ENCODE measurements around the gene CRY2. TPM values are rescaled to one million over a fixed set of nuclear protein-coding genes. Genes with fewer than 3 reads are reported as not detected.

The CRY2 gene
- total RNA-seq, 1 donor from 2014 or later, result 4.5 TPM

DNA sequence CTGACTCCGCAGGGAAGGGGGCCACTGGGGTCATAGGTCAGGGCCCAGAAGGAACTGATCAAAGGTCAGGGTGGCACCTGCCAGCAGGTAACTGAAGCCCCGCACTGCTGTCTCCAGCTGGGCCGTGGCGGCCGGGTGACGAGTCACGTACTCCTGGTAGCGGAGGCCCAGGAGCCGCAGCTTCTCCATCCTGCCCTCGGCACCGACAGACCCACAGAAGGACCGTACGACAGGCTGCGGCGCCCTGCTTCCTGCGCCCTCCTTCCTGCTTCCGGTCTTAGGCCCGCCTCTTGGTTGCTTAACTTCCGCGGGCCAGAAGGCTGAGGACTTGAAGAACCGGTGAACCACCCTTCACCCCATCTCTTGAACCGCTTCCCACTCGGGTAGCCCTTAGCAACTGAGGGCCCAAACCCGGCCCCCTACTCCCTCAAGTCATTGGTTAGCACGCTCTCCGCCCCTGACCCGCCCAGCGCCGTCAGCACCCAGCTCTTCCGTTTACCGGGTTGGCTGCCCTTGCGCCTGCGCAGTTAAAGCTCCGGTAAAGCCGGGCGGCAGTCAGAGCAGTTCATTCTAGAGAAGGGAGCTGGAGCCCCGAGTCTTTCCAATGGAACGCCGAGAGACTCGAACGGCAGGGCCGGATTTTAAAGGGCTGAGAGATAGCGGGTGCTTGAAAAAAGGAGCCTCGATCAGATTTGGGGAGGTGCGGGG lies 70.5 kb downstream of the CRY2 start, which contains the start of gene PEX16:
TSS of gene PEX16 (minus strand) at position 255 of the 708 bp plus-strand sequence. CDS start at position 189, 66 bp downstream.
- peak; percentile 90 to 98 for DNase-seq (ENCODE audit: low read depth in 2 of 2)

DNA sequence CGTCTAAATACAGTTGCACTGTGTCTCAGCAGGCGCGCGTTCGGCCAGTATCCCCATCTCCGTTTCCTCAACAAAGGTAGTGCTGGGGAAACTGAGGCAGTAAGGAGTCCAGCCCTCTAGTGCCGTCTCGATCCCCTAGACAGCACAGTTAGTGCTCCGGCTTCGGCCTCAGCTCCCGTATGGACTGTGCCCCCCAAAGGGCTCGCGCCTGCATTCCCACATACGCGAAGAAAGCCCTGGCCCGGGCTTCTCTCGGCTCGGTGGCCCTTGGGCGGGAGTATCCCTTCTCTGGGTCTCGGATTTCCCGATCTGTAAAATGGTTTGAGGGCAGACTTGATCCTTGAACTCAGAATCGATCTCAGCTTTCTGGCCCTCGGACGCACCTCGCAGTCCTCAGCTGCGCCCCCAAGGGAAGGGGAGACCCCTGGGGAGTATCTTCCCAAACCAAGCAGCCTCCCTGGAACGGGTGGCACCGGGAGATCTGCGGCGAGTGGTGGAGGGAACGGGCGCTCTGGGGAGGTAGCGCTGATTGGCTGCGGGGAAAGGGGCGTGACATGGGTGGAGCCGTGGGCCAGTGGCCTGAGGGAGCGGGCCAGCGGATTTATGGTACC lies 71.2 kb downstream of the CRY2 start:
- DNase-seq (ENCODE audit: low read depth in 2 of 2), result peak; percentile 39 to 73

DNA sequence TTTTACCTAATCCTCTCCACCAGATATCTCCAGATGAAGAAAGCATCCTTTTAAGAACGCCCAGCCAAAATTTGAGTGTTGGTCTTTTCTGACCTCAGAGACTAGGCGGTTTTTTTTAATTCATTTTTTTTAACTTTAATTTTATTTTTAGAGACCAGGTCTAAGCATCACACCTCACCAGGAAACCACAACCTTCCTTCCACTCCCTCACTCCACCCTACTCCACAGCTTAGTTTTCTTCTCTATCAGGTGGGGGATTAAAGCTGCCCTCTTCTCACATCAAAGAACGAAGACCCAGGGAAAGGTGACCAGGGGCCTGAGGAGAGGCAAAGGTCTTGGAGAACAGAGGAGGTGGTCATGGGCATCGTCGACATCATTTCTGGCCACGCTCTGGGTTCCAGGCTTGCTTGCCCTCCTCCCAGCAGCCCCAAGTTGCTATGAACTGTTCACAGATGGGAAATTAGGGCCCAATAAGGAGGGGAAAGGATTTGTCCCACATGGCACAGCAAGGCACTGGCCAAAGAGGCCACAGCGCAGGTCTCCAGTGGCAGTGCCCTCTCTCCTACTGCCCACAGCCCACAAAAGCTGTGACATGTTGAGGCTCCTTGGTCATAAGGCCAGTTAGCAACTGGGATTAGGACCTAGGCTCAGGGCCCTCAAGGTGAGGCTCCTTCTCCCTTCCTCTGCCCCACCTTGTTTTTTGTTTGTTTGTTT lies 71.8 kb downstream of the CRY2 start:
- no peak for DNase-seq (ENCODE audit: low read depth in 2 of 2)

DNA sequence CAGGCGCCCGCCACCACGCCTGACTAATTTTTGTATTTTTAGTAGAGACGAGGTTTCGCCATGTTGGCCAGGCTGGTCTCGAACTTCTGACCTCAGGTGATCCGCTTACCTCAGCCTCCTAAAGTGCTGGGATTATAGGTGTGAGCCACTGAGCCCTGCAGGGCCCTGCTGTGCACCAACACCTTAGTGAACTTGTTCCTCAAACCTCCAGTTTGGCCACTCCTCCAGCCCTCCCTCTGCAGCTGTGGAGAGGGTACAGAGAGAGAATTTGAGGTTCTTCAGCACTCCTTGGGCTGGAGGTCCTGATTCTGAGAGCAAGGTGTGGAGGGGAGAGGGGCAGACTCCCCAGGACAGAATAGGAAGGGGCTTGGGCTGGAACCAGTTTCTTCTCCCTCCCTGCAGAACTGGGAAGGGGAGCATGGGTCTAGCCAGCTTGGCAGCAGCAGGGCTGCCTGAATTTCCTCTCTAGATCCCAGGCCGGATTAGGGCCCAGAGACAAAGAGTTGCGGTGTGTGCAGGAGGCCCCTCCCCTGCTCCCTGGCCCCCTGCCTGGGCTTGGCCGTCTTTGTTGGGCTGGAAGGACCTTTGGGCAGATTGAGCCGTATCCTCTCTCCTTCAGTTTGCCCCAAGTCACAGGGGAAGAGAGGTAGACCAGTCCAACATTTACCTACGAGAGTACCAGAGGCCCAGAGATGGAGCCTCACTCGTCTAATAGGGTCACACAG lies 72.7 kb downstream of the CRY2 start:
- DNase-seq (ENCODE audit: low read depth in 2 of 2), result no peak

DNA sequence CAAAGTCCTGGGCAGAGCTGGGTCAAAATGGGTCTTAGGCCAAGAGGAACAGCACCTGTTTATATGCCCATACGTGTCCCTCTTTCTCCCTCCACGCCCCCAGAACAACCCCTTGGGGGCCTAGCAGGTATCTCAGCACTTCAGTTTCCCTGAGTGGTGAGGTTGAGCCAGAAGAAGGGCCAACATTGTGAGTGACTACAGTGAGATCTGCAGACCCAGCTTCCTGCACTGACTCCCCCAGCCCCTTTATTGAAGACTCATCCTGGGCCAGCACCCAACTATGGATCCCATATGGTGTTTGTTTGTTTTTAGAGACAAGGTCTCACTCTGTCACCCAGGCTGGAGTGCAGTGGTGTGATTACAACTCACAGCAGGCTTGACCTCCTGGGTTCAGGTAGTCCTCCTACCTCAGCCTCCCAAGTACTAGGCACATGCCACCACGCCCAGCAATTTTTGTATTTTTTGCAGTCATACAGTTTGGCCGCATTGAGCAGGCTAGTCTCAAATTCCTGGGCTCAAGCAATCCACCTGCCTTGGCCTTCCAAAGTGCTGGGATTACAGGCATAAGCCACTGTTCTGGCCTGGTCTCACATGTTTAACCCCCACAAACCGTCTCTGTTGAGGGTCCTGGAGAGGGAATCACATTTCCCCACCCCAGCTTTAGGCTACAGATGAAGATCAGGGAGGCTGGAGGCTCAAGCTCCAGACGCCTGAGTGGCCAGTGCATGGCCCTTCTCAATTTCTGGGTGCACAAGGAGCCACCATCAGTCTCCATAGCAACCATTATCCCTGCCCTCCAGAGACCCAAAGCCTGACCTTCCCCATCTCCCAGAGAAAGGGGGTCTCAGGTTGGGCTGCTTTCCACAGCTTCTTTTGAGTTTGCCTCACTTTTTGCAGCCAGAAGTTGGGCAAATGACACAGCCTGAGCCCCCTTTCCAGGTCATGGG lies 73.5 kb downstream of the CRY2 start:
- DNase-seq (ENCODE audit: low read depth in 2 of 2), result no peak

DNA sequence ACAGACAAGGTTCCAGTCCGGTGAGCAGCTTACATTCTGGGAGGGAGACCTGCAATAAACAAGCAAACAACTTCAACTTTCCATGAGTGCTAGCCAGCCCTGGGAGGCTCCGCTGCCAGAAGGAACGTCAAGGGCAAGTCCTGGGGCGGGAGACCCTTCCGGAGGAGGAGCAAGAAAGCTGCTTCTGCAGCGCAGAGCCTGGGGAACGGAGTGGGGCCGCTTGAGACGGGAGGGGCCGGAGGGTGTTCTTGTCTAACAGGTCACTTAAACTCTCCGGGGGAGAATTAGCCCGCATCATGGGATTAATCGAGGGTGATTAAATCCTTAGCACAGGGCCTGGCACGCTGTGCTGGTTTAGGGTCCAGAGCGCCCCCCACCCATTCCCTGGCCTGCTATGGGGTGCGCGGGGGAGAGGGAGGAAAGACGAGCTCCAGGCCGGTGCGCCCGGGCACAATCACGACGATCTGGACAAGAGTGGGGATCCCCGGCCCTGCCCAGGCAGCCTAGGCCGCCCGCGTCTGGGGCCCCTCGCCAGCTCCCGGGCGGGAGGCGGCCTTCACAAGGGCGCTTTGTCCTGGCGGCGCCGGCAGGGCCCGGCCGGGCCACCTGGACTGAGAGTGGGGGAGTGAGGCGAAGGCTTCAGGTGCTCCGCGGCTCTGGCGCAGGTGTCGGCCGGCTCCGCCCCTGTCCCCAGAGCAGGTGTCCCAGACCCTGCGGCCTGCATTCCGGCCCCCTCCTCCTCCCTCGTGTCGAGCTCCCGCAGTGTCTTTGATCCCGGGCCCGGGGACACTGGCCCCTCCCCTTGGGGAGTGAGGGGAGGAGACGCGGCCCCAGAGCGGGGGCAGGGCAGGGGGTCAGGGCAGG lies 74.5 kb downstream of the CRY2 start:
- DNase-seq (ENCODE audit: low read depth in 2 of 2), result no peak

DNA sequence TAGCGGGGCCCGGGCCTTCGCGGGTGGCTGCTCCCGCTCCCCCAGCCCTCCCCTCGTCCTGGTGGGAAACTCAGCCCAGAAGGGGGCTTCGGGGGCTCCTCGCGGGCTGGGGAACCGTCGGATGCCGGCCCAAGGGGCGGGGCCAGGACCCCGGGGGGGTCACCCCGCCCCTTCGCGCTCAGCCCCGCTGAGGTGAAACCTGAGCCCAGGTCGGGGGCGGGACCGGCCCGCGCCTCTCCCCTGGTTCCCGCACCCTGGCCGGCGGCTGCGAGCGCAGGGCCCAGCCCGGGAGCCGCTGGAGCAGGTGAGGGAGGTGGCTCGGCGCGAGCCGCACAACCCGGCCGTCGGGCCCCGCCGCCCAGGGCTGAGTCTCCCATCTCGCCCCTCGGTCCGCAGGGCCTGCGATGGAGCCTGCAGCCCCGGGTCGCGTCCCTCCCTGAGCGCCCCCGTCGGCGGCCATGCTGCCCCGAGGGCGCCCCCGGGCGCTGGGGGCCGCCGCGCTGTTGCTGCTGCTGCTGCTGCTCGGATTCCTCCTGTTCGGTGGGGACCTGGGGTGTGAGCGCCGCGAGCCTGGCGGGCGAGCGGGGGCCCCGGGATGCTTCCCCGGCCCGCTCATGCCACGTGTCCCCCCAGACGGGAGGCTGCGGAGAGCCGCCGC lies 75.3 kb downstream of the CRY2 start, which contains the start of gene LARGE2:
TSS of gene LARGE2 (plus strand) at position 232 of the 658 bp plus-strand sequence. CDS start at position 459, 227 bp downstream.
- no peak for DNase-seq (ENCODE audit: low read depth in 2 of 2)

DNA sequence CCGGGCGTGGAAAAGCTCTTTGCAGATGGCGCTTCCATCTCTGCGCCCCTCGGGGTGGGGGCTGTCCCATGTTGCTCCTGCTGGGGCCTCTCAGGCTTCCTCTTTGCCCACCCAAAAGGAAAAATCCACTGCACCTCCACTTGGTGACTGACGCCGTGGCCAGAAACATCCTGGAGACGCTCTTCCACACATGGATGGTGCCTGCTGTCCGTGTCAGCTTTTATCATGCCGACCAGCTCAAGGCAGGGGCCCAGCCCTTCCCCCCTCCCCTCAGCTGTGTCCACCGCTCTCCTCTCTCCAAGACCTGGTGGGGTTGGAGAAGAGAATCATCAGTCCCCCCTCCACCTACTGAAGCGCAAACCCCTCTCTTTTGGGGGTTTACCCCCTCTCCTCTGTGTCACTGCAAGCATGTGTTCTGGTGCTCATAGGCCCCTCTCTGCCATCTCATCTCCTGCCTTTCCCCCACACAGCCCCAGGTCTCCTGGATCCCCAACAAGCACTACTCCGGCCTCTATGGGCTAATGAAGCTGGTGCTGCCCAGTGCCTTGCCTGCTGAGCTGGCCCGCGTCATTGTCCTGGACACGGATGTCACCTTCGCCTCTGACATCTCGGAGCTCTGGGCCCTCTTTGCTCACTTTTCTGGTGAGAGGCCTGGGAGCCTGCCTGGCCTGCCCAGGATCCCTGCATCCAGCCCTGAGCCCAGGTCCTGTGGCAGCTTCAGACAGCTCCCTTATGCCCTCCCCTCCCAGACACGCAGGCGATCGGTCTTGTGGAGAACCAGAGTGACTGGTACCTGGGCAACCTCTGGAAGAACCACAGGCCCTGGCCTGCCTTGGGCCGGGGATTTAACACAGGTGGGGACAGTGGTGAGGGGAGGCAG lies 77.0 kb downstream of the CRY2 start:
- DNase-seq (ENCODE audit: low read depth in 2 of 2), result no peak

DNA sequence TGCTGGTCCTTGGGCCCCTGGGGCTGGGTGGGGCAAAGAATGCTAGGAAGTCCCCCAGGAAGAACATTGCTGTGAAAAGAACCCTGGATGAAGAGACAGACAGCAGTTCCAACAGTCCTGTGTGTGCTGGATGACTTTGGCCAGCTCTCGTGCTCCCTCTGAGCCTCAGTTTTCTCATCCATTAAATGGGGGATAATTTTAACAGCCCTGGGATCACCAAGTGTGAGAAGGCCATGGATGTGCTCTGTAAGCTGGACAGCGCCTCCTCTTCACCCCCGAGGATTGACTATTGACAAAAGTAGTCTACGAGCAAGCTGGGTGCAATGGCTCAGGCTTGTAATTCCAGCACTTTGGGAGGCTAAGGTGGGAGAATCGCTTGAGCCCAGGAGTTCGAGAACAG lies 77.7 kb downstream of the CRY2 start:
- DNase-seq (ENCODE audit: low read depth in 2 of 2), result no peak

DNA sequence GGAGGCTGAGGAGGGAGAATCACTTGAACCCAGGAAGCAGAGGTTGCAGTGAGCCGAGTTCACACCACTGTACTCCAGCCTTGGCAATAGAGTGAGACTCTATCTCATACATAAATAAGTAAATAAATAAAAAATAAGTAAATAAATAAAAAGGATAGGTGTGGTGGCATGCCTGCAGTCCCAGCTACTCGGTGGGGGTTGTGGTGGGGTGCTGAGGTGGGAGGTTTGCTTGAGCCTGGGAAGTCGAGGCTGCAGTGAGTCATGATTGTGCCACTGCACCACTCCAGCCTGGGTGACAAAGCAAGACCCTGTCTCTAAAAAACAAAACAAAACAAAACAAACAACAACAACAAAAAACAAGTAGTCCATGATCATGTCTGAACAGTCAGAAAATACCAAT lies 78.3 kb downstream of the CRY2 start:
- DNase-seq (ENCODE audit: low read depth in 2 of 2), result no peak

DNA sequence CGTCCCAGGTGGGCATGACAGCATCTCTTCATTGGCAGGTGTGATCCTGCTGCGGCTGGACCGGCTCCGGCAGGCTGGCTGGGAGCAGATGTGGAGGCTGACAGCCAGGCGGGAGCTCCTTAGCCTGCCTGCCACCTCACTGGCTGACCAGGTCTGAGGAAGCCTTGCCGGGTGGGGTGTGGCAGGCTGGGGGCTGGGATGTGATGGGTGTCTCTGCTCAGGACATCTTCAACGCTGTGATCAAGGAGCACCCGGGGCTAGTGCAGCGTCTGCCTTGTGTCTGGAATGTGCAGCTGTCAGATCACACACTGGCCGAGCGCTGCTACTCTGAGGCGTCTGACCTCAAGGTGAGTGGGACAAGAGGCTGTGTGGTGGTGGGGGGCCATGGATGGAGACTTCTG lies 78.7 kb downstream of the CRY2 start:
- no peak for DNase-seq (ENCODE audit: low read depth in 2 of 2)

DNA sequence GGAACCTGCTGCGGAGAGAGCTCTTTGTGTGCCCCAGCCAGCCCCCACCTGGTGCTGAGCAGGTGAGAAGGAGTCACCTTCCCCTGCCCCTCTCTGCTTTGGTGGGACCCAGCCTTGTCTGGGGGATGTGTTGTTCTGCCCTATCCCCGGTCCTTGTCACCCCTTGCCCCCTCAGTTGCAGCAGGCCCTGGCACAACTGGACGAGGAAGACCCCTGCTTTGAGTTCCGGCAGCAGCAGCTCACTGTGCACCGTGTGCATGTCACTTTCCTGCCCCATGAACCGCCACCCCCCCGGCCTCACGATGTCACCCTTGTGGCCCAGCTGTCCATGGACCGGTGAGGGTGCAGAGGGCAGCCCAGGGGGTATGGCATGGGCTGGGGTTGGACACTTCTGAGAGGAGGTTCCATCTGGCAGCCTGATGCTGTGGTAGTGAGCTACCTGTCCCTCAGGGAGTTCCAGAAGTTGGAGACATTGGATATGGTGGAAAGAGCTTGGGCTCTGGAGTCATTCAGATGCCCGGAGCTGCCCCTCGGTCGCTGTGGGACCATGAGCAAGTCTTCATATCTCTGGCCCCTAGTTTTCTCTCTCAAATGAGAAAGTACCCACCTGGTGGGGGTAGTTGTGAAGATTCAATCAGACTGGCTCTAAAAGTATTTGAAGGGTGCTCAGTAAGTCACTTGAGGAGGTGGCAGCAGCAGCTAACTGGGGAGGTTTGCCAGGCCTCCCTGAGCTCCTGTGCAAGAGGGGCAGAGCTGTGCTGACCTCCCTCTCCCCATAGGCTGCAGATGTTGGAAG lies 79.5 kb downstream of the CRY2 start:
- DNase-seq (ENCODE audit: low read depth in 2 of 2), result no peak

DNA sequence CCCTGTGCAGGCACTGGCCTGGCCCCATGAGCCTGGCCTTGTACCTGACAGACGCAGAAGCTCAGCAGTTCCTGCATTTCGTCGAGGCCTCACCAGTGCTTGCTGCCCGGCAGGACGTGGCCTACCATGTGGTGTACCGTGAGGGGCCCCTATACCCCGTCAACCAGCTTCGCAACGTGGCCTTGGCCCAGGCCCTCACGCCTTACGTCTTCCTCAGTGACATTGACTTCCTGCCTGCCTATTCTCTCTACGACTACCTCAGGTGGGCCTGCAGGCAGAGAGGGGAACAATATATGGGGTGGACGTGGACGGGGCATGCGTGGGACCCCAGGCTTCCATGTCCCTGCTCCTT lies 80.0 kb downstream of the CRY2 start:
- no peak for DNase-seq (ENCODE audit: low read depth in 2 of 2)

DNA sequence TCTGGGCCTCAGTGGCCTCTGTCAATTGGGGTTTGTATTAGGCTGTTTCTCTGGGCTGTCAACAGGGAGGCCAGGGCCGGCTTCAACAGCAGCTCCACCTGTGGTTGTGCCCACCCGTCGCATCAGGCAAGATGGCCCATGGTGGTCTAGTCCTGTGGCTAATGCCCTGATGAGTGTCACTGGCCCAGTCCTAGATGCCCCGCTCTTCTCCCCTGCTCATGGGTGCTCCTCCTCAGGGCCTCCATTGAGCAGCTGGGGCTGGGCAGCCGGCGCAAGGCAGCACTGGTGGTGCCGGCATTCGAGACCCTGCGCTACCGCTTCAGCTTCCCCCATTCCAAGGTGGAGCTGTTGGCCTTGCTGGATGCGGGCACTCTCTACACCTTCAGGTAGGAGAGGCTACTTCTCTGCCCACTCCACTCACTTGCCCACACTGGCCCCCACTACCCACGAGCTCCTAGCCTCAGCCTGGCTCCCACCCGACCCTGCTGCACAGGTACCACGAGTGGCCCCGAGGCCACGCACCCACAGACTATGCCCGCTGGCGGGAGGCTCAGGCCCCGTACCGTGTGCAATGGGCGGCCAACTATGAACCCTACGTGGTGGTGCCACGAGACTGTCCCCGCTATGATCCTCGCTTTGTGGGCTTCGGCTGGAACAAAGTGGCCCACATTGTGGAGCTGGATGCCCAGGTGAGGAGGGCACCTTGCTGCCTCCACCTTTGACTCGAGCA lies 80.6 kb downstream of the CRY2 start:
- DNase-seq (ENCODE audit: low read depth in 2 of 2), result no peak

DNA sequence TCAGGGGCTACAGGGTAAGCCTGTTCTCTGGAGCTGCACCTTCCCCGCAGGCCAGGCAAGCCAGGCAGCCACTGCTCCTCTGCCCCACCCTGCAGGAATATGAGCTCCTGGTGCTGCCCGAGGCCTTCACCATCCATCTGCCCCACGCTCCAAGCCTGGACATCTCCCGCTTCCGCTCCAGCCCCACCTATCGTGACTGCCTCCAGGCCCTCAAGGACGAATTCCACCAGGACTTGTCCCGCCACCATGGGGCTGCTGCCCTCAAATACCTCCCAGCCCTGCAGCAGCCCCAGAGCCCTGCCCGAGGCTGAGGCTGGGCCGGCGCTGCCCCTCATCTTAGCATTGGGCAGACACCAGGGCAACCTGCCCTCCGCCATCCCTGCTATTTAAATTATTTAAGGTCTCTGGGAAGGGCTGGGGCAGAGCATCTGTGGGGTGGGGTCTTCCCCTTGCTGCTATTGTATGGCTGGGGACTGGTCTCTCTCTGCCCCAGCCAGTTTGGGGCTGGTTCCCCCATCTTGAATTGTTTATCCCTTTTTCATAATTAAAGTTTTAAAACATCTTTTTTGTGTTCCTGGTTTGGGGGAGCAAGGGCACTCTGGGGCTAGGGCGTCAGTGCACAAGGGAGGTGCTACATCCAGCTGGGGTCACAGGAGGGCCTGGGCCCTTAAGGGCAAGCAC lies 81.4 kb downstream of the CRY2 start:
- no peak for DNase-seq (ENCODE audit: low read depth in 2 of 2)

DNA sequence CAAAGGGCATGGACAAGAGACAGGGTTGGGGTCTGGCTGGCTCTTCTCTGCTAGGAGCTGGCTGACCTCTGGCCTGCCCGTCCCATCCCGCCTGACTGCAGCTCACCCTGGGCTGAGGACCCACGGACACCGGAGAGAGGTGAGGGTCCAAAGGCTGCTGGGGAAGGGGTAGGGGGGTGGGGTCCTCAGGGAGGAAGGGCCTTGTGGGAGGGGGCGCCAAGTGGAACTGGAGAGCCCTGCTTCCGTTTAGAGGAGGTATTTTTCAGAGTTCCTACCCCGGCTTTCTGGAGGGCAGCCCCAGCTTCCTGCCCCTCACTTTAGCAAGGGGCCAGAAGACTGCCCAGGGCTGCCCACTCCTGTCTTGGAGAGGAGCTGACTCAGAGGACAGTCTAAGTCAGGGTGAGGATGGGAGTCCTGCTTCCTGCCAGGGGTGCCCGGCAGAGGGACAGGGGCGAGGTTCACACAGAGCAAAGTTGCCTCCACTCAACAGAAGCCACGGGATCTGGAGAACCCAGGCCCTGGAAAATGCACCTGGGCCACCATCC lies 82.3 kb downstream of the CRY2 start:
- DNase-seq (ENCODE audit: low read depth in 2 of 2), result no peak
